LNCaP clone FGC (cell line): ENCODE results near the gene LRRC45.

Experiments used
- DNase-seq: peaks from one replicate; pipeline ENCODE4 v3.0.0-alpha.2; 2011; ENCODE audit warnings: low read depth
- H3K4me3 ChIP-seq: 2 replicates; pipeline ENCODE4 v1.5.1; 2011; ENCODE audit warnings: mild to moderate bottlenecking, low read depth, low read length, control low read depth
- CTCF ChIP-seq: IDR thresholded peaks from 2 replicates; pipeline ENCODE4 v1.5.1; 2012; ENCODE audit warnings: mild to moderate bottlenecking; ENCODE audit not compliant: control insufficient read depth, insufficient read depth; ENCODE audit errors: extremely low read depth

The LRRC45 gene

GRCh38 chr17:82005701-82006348 is 17.3 kb upstream of the LRRC45 start:
- DNase-seq, result no peak
- no peak for TF ChIP-seq CTCF
- no peak overlapping the region for H3K4me3 ChIP-seq

GRCh38 chr17:82006468-82007227 is 16.5 kb upstream of the LRRC45 start:
- H3K4me3 ChIP-seq, result no peak overlapping the region
- no peak for TF ChIP-seq CTCF
- DNase-seq, result no peak

GRCh38 chr17:82007228-82007494 is 15.9 kb upstream of the LRRC45 start:
- TF ChIP-seq CTCF, result no peak
- DNase-seq, result no peak
- H3K4me3 ChIP-seq, result no peak overlapping the region

GRCh38 chr17:82007495-82008257 is 15.4 kb upstream of the LRRC45 start:
- no peak overlapping the region for H3K4me3 ChIP-seq
- no peak for TF ChIP-seq CTCF
- DNase-seq, result no peak

GRCh38 chr17:82008258-82008940 is 14.7 kb upstream of the LRRC45 start:
- no peak for TF ChIP-seq CTCF
- no peak for DNase-seq

GRCh38 chr17:82008941-82009405 is 14.1 kb upstream of the LRRC45 start:
- no peak for DNase-seq
- no peak overlapping the region for H3K4me3 ChIP-seq
- TF ChIP-seq CTCF, result no peak

More at GRCh38 chr17:82008258-82008940, 14.7 kb upstream of the LRRC45 start:
- H3K4me3 ChIP-seq, result no peak overlapping the region
